MM.1S (cell line): ENCODE results near the gene GOLGA3.
"Not testable (repeated sequence)": the region's sequence is repeated elsewhere in the genome, so short reads cannot be mapped to it uniquely, and the experiment has no call there.

Source experiments
- DNase-seq: peaks from one replicate; pipeline ENCODE4 v3.0.0-alpha.2; 2015
- H2AFZ ChIP-seq: fragments of 300-600 bp; sonication (generic); 2 replicates; pipeline ENCODE4 v1.6.0; 2016; ENCODE audit warnings: antibody characterized with exemption, low read length
- H3F3A ChIP-seq: fragments of 300-600 bp; sonication (generic); 2 replicates; pipeline ENCODE4 v1.6.1; 2016; ENCODE audit warnings: mild to moderate bottlenecking, antibody characterized with exemption, low read length, moderate library complexity, mixed read lengths; ENCODE audit not compliant: insufficient read depth
- H3K27ac ChIP-seq: fragments of 300-600 bp; sonication (generic); 2 replicates; pipeline ENCODE4 v1.5.1; 2016; ENCODE audit warnings: mild to moderate bottlenecking, low read length
- H3K27me3 ChIP-seq: fragments of 300-600 bp; sonication (generic); replicated peaks from 2 replicates; pipeline ENCODE4 v1.6.0; 2016; ENCODE audit warnings: low read length; ENCODE audit not compliant: insufficient read depth
- H3K36me3 ChIP-seq: fragments of 300-600 bp; sonication (generic); replicated peaks from 2 replicates; pipeline ENCODE4 v1.6.1; 2016; ENCODE audit warnings: mild to moderate bottlenecking, low read length, mixed read lengths; ENCODE audit not compliant: insufficient read depth
- H3K4me1 ChIP-seq: fragments of 300-600 bp; sonication (generic); 2 replicates; pipeline ENCODE4 v1.6.1; 2016; ENCODE audit warnings: low read length, mixed read lengths
- H3K4me2 ChIP-seq: fragments of 300-600 bp; sonication (generic); 2 replicates; pipeline ENCODE4 v1.6.0; 2016; ENCODE audit warnings: low read depth, low read length
- H3K4me3 ChIP-seq: fragments of 300-600 bp; sonication (generic); 2 replicates; pipeline ENCODE4 v1.5.1; 2016; ENCODE audit warnings: low read length, mixed read lengths
- H3K79me2 ChIP-seq: fragments of 300-600 bp; sonication (generic); 2 replicates; pipeline ENCODE4 v1.6.1; 2016; ENCODE audit warnings: mixed run types, low read length, mixed read lengths
- H3K9ac ChIP-seq: fragments of 300-600 bp; sonication (generic); 2 replicates; pipeline ENCODE4 v1.6.1; 2016; ENCODE audit warnings: low read length, mixed read lengths
- H3K9me2 ChIP-seq: fragments of 300-600 bp; sonication (generic); replicated peaks from 2 replicates; pipeline ENCODE4 v1.6.1; 2016; ENCODE audit warnings: mild to moderate bottlenecking, low read length, mixed read lengths; ENCODE audit not compliant: insufficient read depth
- H3K9me3 ChIP-seq: fragments of 300-600 bp; sonication (generic); replicated peaks from 2 replicates; pipeline ENCODE4 v1.6.1; 2016; ENCODE audit warnings: mild to moderate bottlenecking, low read length, mixed read lengths; ENCODE audit not compliant: insufficient read depth
- H4K20me1 ChIP-seq: fragments of 300-600 bp; sonication (generic); 2 replicates; pipeline ENCODE4 v1.6.1; 2016; ENCODE audit warnings: mild to moderate bottlenecking, low read length, moderate library complexity, mixed read lengths; ENCODE audit not compliant: insufficient read depth
- EZH2 ChIP-seq: fragments of 300-600 bp; sonication (generic); optimal IDR thresholded peaks from 2 replicates; pipeline ENCODE3; 2017; ENCODE audit warnings: low read depth, mild to moderate bottlenecking, antibody characterized with exemption, low read length, mixed read lengths
- EZH2phosphoT487 ChIP-seq: fragments of 300-600 bp; sonication (generic); IDR thresholded peaks from 2 replicates; pipeline ENCODE4 v1.6.1; 2018; ENCODE audit warnings: antibody characterized with exemption, low read length
- TF ChIP-seq, protein P1 (sequence below): fragments of 300-600 bp; sonication (generic); IDR thresholded peaks from 2 replicates; pipeline ENCODE4 v1.5.1; 2016; ENCODE audit warnings: antibody characterized with exemption, low read length, mixed read lengths

The GOLGA3 gene

DNA sequence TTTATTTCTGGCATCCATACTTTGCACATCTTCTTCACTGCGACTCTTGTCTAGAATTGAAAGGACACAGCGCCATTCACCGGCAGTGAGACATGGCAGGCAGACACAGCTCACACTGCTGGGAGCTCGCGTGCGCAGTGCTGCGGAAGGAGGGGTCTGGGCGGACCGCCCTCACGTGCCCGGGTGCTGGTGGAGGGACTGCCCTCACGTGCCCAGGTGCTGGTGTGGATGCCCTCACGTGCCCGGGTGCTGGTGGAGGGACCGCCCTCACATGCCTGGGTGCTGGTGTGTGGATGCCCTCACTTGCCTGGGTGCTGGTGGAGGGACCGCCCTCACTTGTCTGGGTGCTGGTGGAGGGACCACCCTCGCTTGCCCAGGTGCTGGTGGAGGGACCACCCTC is 27.9 kb upstream of the GOLGA3 start:
- Histone ChIP-seq H3K27ac (no peak overlapping the region), H3K27me3 (no peaks in the 10 kb centered on the region), H3K4me1 (no peaks in the 10 kb centered on the region), H3K36me3 (no peaks in the 10 kb centered on the region), H3K4me2 (no peak overlapping the region), H3F3A (no peaks in the 10 kb centered on the region), H4K20me1 (no peaks in the 10 kb centered on the region), H3K9me3 (no peaks in the 10 kb centered on the region), H3K4me3 (no peak overlapping the region), H2AFZ (no peak overlapping the region), H3K79me2 (no peaks in the 10 kb centered on the region), H3K9ac (no peak overlapping the region), H3K9me2 (no peaks in the 10 kb centered on the region)
- no peak for DNase-seq
- TF ChIP-seq EZH2, result no peak
- TF ChIP-seq, protein P1, sequence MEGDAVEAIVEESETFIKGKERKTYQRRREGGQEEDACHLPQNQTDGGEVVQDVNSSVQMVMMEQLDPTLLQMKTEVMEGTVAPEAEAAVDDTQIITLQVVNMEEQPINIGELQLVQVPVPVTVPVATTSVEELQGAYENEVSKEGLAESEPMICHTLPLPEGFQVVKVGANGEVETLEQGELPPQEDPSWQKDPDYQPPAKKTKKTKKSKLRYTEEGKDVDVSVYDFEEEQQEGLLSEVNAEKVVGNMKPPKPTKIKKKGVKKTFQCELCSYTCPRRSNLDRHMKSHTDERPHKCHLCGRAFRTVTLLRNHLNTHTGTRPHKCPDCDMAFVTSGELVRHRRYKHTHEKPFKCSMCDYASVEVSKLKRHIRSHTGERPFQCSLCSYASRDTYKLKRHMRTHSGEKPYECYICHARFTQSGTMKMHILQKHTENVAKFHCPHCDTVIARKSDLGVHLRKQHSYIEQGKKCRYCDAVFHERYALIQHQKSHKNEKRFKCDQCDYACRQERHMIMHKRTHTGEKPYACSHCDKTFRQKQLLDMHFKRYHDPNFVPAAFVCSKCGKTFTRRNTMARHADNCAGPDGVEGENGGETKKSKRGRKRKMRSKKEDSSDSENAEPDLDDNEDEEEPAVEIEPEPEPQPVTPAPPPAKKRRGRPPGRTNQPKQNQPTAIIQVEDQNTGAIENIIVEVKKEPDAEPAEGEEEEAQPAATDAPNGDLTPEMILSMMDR, result no peak
- TF ChIP-seq EZH2phosphoT487, result no peak

GRCh38 chr12:132855211-132855610 is 26.5 kb upstream of the GOLGA3 start:
- not testable (repeated sequence) for H2AFZ ChIP-seq, H3K27ac ChIP-seq, H3K9me3 ChIP-seq, H3K4me3 ChIP-seq, DNase-seq, H3K4me2 ChIP-seq, H3K9me2 ChIP-seq, H3K27me3 ChIP-seq, H4K20me1 ChIP-seq, H3K79me2 ChIP-seq, H3F3A ChIP-seq, H3K4me1 ChIP-seq, H3K9ac ChIP-seq, H3K36me3 ChIP-seq

DNA sequence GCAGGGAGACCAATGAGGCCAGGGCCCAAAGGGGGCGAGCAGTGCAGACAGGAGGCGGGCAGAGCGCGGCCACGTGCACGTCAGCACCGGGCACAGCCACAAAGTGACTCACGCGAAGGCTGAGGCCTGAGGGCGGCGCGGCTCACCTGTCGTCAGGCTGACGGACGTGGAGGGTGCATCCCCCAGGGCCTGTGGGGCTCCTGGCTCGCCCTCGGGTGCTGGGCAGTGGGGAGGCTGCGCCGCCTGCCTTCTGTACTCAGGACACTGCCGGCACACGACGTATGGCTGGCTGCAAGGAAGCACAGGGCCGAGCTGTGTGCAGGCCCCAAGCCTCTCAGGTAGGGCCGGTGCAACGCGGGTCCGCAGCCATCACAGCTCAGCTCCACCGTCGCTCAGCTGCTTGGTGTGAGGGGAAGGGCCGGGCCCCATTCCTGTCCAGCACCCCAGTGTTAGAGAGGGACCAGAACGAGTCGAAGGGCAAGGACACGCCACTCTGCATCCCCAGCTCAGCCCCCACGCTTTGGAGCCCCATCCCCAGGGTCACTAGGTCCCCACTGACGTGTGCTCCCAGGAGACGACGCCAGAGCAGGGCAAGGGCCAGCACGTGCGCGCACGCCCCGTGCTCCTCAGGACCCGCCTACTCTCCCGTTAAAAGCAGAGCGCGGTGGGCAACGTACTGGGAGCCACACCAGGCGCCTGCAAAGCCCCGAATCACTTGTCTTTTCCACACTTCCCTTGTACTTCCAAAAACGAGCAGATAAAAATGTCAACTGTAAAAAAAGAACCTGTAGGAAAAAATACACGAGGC is 24.8 kb upstream of the GOLGA3 start:
- TF ChIP-seq EZH2, result no peak
- no peak for TF ChIP-seq EZH2phosphoT487
- TF ChIP-seq, protein P1, result no peak

GRCh38 chr12:132852496-132852895 is 23.8 kb upstream of the GOLGA3 start:
- Histone ChIP-seq H3K4me1 (no peaks in the 10 kb centered on the region), H3K9me2 (no peaks in the 10 kb centered on the region), H3K4me3 (no peak overlapping the region), H3K9ac (no peak overlapping the region), H3K79me2 (no peaks in the 10 kb centered on the region), H3K27me3 (no peaks in the 10 kb centered on the region), H3K4me2 (no peak overlapping the region), H3K36me3 (no peaks in the 10 kb centered on the region), H3F3A (no peaks in the 10 kb centered on the region), H3K9me3 (no peaks in the 10 kb centered on the region), H4K20me1 (no peaks in the 10 kb centered on the region), H2AFZ (no peak overlapping the region), H3K27ac (no peak overlapping the region)
- DNase-seq, result no peak
- TF ChIP-seq, protein P1, result no peak
- no peak for TF ChIP-seq EZH2

More for the DNA sequence above, 24.8 kb upstream of the GOLGA3 start:
- Histone ChIP-seq H3K9ac (no peak overlapping the region), H4K20me1 (no peaks in the 10 kb centered on the region), H3K27me3 (no peaks in the 10 kb centered on the region), H3K4me2 (no peak overlapping the region), H2AFZ (no peak overlapping the region), H3K4me3 (no peak overlapping the region), H3K36me3 (no peaks in the 10 kb centered on the region), H3K4me1 (no peaks in the 10 kb centered on the region), H3K9me3 (no peaks in the 10 kb centered on the region), H3K79me2 (no peaks in the 10 kb centered on the region), H3F3A (no peaks in the 10 kb centered on the region), H3K27ac (no peak overlapping the region), H3K9me2 (no peaks in the 10 kb centered on the region)
- DNase-seq, result no peak
